Vagina (tissue), 2 donors: Measurements from ENCODE around the gene MAPRE3.

Source experiments
- CTCF ChIP-seq, 3 experiments: fragments of 450-650 bp in 2 of 3; fragments of 200-600 bp in 1 of 3; sonication (generic) in 1 of 3; IDR thresholded peaks; one replicate each; pipeline ENCODE4 v1.5.1; 2017 to 2019; ENCODE audit warnings: antibody characterized with exemption in 3 of 3, mild to moderate bottlenecking in 2 of 3, moderate library complexity in 2 of 3
- POLR2A ChIP-seq, 2 donors: fragments of 450-650 bp; IDR thresholded peaks; one replicate each; pipeline ENCODE4 v1.6.1; 2017; ENCODE audit warnings: antibody characterized with exemption in 2 of 2, mild to moderate bottlenecking in 2 of 2, moderate library complexity in 2 of 2

GRCh38 chr2:27060323-27060722, 89.9 kb downstream of the MAPRE3 start:
- no peak for TF ChIP-seq CTCF (IDR thresholded peaks at IDR 0.05)
- TF ChIP-seq POLR2A (IDR thresholded peaks at IDR 0.05): no peak
